Peyer's patch (tissue), 4 donors: ENCODE results near the gene RGS3. TPM values are rescaled to one million over a fixed set of nuclear protein-coding genes. Genes with fewer than 3 reads are reported as not detected.

Experiments used
- DNase-seq, 3 donors: peaks; one replicate each; pipeline ENCODE4 v3.0.0-alpha.2; 2017 to 2019
- H3K27ac ChIP-seq, 4 donors: fragments of 200-600 bp; sonication (generic); one replicate each; pipeline ENCODE4 v1.5.1; 2016 to 2019
- H3K27me3 ChIP-seq, 2 donors: fragments of 200-600 bp; sonication (generic); one replicate each; pipeline ENCODE4 v1.5.1; 2019
- H3K36me3 ChIP-seq, 3 donors: fragments of 200-600 bp; sonication (generic); one replicate each; pipeline ENCODE4 v1.5.1; 2016 to 2019
- H3K4me1 ChIP-seq, 4 donors: fragments of 200-600 bp; sonication (generic); one replicate each; pipeline ENCODE4 v1.5.1; 2016 to 2019
- H3K4me3 ChIP-seq, 4 donors: fragments of 200-600 bp; sonication (generic); 1 replicate in 3 of 4; 2 replicates in 1 of 4; pipeline ENCODE4 v1.5.1; 2016 to 2019; ENCODE audit warnings: mild to moderate bottlenecking in 1 of 4
- H3K9me3 ChIP-seq, 4 donors: fragments of 200-600 bp; sonication (generic); one replicate each; pipeline ENCODE4 v1.5.1; 2016 to 2019; ENCODE audit warnings: mild to moderate bottlenecking in 1 of 4
- CTCF ChIP-seq, 6 experiments: fragments of 450-650 bp in 4 of 6; fragments of 200-600 bp in 2 of 6; sonication (generic) in 1 of 6; IDR thresholded peaks; one replicate each; pipeline ENCODE4 v1.5.1; 2017 to 2019; ENCODE audit warnings: antibody characterized with exemption in 6 of 6, mild to moderate bottlenecking in 3 of 6, moderate library complexity in 1 of 6
- POLR2A ChIP-seq, 2 donors: fragments of 450-650 bp; IDR thresholded peaks; one replicate each; pipeline ENCODE4 v1.5.1; 2017; ENCODE audit warnings: antibody characterized with exemption in 2 of 2, mild to moderate bottlenecking in 2 of 2, moderate library complexity in 2 of 2
- total RNA-seq, 4 donors: library from RNA; depleted of rRNA; stranded (reverse); fragments of >200 nt; gene quantifications; one replicate each; pipeline ENCODE4 v1.1.0, GENCODE V29; 2016

The RGS3 gene
- total RNA-seq, 4 donors from 2014 or later = 55.3 to 113 (median 88.6) TPM

- TF ChIP-seq POLR2A (IDR thresholded peaks at IDR 0.05) (no peak), CTCF (IDR thresholded peaks at IDR 0.05) (peak in 3 of 6 experiments; percentile 4 to 29 (median 26))
- Histone ChIP-seq H3K27me3 (no peaks in the 10 kb centered on the region), H3K9me3 (no peaks in the 10 kb centered on the region), H3K36me3 (peaks cover 0 to 48% (median 0%) of the 10 kb centered on the region in 3 donors), H3K4me3 (no peak overlapping the region), H3K4me1 (peaks cover 0 to 9% (median 0%) of the 10 kb centered on the region in 4 donors), H3K27ac (peak overlapping the region in 2 of 4 donors; percentile 10 to 29)
- peak in 1 of 3 donors; percentile 53 for DNase-seq
Observed at GRCh38 chr9:113587471-113588031, 124.0 kb downstream of the RGS3 start.

- H3K27me3 ChIP-seq = no peaks in the 10 kb centered on the region
- peak overlapping the region in 2 of 4 donors; percentile 10 to 29 for H3K27ac ChIP-seq
- H3K4me1 ChIP-seq = peaks cover 0 to 9% (median 0%) of the 10 kb centered on the region in 4 donors
- no peak for DNase-seq
- peaks cover 0 to 48% (median 0%) of the 10 kb centered on the region in 3 donors for H3K36me3 ChIP-seq
- no peak overlapping the region for H3K4me3 ChIP-seq
- H3K9me3 ChIP-seq = no peaks in the 10 kb centered on the region
- no peak for TF ChIP-seq POLR2A (IDR thresholded peaks at IDR 0.05)
- TF ChIP-seq CTCF (IDR thresholded peaks at IDR 0.05) = no peak
Observed at GRCh38 chr9:113588242-113588810, 124.8 kb downstream of the RGS3 start.

- H3K27ac ChIP-seq = peak overlapping the region in 2 of 4 donors; percentile 23 to 55
- peaks cover 0 to 42% (median 0%) of the 10 kb centered on the region in 3 donors for H3K36me3 ChIP-seq
- H3K4me1 ChIP-seq = peaks cover 0 to 13% (median 0%) of the 10 kb centered on the region in 4 donors
- no peak for DNase-seq
- TF ChIP-seq POLR2A (IDR thresholded peaks at IDR 0.05) (no peak), CTCF (IDR thresholded peaks at IDR 0.05) (no peak)
- no peaks in the 10 kb centered on the region for H3K27me3 ChIP-seq
- no peaks in the 10 kb centered on the region for H3K9me3 ChIP-seq
- H3K4me3 ChIP-seq = no peak overlapping the region
Observed at GRCh38 chr9:113588936-113589335, 125.4 kb downstream of the RGS3 start.

GRCh38 chr9:113589407-113589806, 125.9 kb downstream of the RGS3 start:
- peak in 1 of 3 donors; percentile 42 for DNase-seq
- no peak for TF ChIP-seq POLR2A (IDR thresholded peaks at IDR 0.05)
- no peak for TF ChIP-seq CTCF (IDR thresholded peaks at IDR 0.05)
- no peaks in the 10 kb centered on the region for H3K9me3 ChIP-seq
- peak overlapping the region in 2 of 4 donors; percentile 23 to 55 for H3K27ac ChIP-seq
- no peaks in the 10 kb centered on the region for H3K27me3 ChIP-seq
- no peak overlapping the region for H3K4me3 ChIP-seq
- H3K4me1 ChIP-seq = peaks cover 0 to 13% (median 0%) of the 10 kb centered on the region in 4 donors
- peaks cover 0 to 40% (median 0%) of the 10 kb centered on the region in 3 donors for H3K36me3 ChIP-seq

GRCh38 chr9:113589890-113590289, 126.4 kb downstream of the RGS3 start:
- peak overlapping the region in 1 of 4 donors; percentile 55 for H3K27ac ChIP-seq
- DNase-seq = no peak
- peaks cover 0 to 13% (median 0%) of the 10 kb centered on the region in 4 donors for H3K4me1 ChIP-seq
- H3K27me3 ChIP-seq = no peaks in the 10 kb centered on the region
- no peaks in the 10 kb centered on the region for H3K9me3 ChIP-seq
- TF ChIP-seq POLR2A (IDR thresholded peaks at IDR 0.05) (no peak), CTCF (IDR thresholded peaks at IDR 0.05) (peak in 4 of 6 experiments; percentile 37 to 54 (median 52))
- H3K36me3 ChIP-seq = peaks cover 0 to 40% (median 0%) of the 10 kb centered on the region in 3 donors
- no peak overlapping the region for H3K4me3 ChIP-seq
